GM12892 (cell line): Measurements from ENCODE around the gene PRKN.

Experiments
- POLR2A ChIP-seq: IDR thresholded peaks from 2 replicates; pipeline ENCODE4 v1.6.1; 2011; ENCODE audit warnings: low read depth, low read length, control low read depth
- POLR2AphosphoS5 ChIP-seq: IDR thresholded peaks from 2 replicates; pipeline ENCODE4 v1.6.1; 2011; ENCODE audit warnings: low read depth, low read length, control low read depth
- TAF1 ChIP-seq: IDR thresholded peaks from 2 replicates; pipeline ENCODE4 v1.6.1; 2011; ENCODE audit warnings: low read depth, mild to moderate bottlenecking, control low read depth, low read length, borderline replicate concordance

GRCh38 chr6:161745594-161746141, 981.9 kb downstream of the PRKN start:
- TF ChIP-seq TAF1: no peak
- TF ChIP-seq POLR2A: no peak
- no peak for TF ChIP-seq POLR2AphosphoS5
